H1 (cell line): ENCODE data around the gene MOB3B. TPM values are rescaled to one million over a fixed set of nuclear protein-coding genes. Genes with fewer than 3 reads are reported as not detected.

Experiments
- CTCF ChIA-PET: fragments of 300-600 bp; sonication (Branson Sonifier 250); formaldehyde crosslinking; loops from one replicate; lab custom pipeline; 2021; ENCODE audit not compliant: partially characterized antibody; lab: Charles Lee
- POLR2A ChIA-PET: fragments of 300-600 bp; sonication (Branson Sonifier 250); formaldehyde crosslinking; loops from one replicate; lab custom pipeline; 2021; ENCODE audit warnings: inconsistent platforms; ENCODE audit not compliant: partially characterized antibody; lab: Charles Lee
- DNase-seq, 2 experiments: peaks; one replicate each; pipeline versions ENCODE4 v3.0.0 to v3.0.0-alpha.2; 2010 to 2022; ENCODE audit warnings: low spot score in 2 of 2, low read depth in 1 of 2, mixed read lengths in 1 of 2
- FAIRE-seq: peaks from 2 replicates; lab custom pipeline; 2011; peaks lifted over from hg19 to GRCh38; lab: Jason Lieb, UNC
- H2AFZ ChIP-seq: 2 replicates; pipeline ENCODE4 v1.8.1; 2012; ENCODE audit warnings: low read length, inconsistent platforms
- H2AK5ac ChIP-seq: 2 replicates; pipeline ENCODE4 v1.6.1; 2013; ENCODE audit warnings: low read depth, low read length
- H2BK120ac ChIP-seq: replicated peaks from 2 replicates; pipeline ENCODE3; 2013; ENCODE audit warnings: low read depth, low read length, inconsistent platforms
- H2BK12ac ChIP-seq: 2 replicates; pipeline ENCODE4 v1.6.1; 2013; ENCODE audit warnings: low read depth, low read length
- H2BK15ac ChIP-seq: 2 replicates; pipeline ENCODE4 v1.6.1; 2013; ENCODE audit warnings: low read length
- H2BK20ac ChIP-seq: 2 replicates; pipeline ENCODE4 v1.6.1; 2013; ENCODE audit warnings: low read length
- H2BK5ac ChIP-seq: 2 replicates; pipeline ENCODE4 v1.6.1; 2013; ENCODE audit warnings: low read depth, low read length
- H3K14ac ChIP-seq: 2 replicates; pipeline ENCODE4 v1.6.1; 2013; ENCODE audit warnings: inconsistent platforms; ENCODE audit not compliant: insufficient read length
- H3K18ac ChIP-seq: 2 replicates; pipeline ENCODE4 v1.6.1; 2013; ENCODE audit warnings: low read length; ENCODE audit errors: extremely low read depth
- H3K23ac ChIP-seq: 2 replicates; pipeline ENCODE4 v1.6.1; 2013; ENCODE audit warnings: inconsistent platforms; ENCODE audit not compliant: insufficient read length
- H3K23me2 ChIP-seq: 2 replicates; pipeline ENCODE4 v1.6.1; 2013; ENCODE audit warnings: low read depth, low read length
- H3K27ac ChIP-seq: 2 replicates; pipeline ENCODE4 v1.6.1; 2011; ENCODE audit warnings: low read depth, low read length, inconsistent platforms
- H3K27me3 ChIP-seq, 4 experiments: replicated peaks in 1 of 4; 1 replicate in 1 of 4; 2 replicates in 3 of 4; pipeline versions ENCODE4 v1.6.1 to v1.8.1; 2011 to 2013; ENCODE audit warnings: low read length in 3 of 4, mild to moderate bottlenecking in 3 of 4, inconsistent platforms in 2 of 4, mixed read lengths in 2 of 4, moderate library complexity in 1 of 4; ENCODE audit not compliant: control insufficient read depth in 3 of 4, insufficient read depth in 3 of 4; ENCODE audit errors: extremely low read depth in 1 of 4
- H3K36me3 ChIP-seq, 4 experiments: 2 replicates each; pipeline versions ENCODE4 v1.6.1 to v1.8.1; 2011 to 2013; ENCODE audit warnings: mild to moderate bottlenecking in 4 of 4, low read length in 3 of 4, moderate library complexity in 2 of 4, control low read depth in 1 of 4, inconsistent platforms in 1 of 4; ENCODE audit not compliant: insufficient read depth in 4 of 4, control insufficient read depth in 2 of 4
- H3K4ac ChIP-seq: replicated peaks from 2 replicates; pipeline ENCODE3; 2013; ENCODE audit warnings: low read length, low read depth, mixed read lengths, inconsistent platforms; ENCODE audit not compliant: insufficient read length
- H3K4me1 ChIP-seq, 4 experiments: replicated peaks in 1 of 4; 1 replicate in 1 of 4; 2 replicates in 3 of 4; pipeline versions ENCODE4 v1.6.1 to v1.8.1; 2011 to 2013; ENCODE audit warnings: low read length in 3 of 4, inconsistent platforms in 2 of 4, mixed read lengths in 1 of 4; ENCODE audit not compliant: insufficient read depth in 4 of 4, control insufficient read depth in 3 of 4
- H3K4me2 ChIP-seq, 2 experiments: 2 replicates each; pipeline versions ENCODE4 v1.6.1 to v1.8.1; 2011 to 2013; ENCODE audit warnings: low read depth in 2 of 2, low read length in 2 of 2, control low read depth in 1 of 2, inconsistent platforms in 1 of 2, mild to moderate bottlenecking in 1 of 2; ENCODE audit not compliant: insufficient read depth in 1 of 2
- H3K4me3 ChIP-seq, 4 experiments: fragments of 200-600, 300-600 bp in 1 of 4; sonication (generic), shearing (Covaris generic), sonication (Bioruptor Twin) in 1 of 4; 2 replicates each; pipeline versions ENCODE4 v1.5.1 to v1.8.1; 2011 to 2016; ENCODE audit warnings: low read length in 4 of 4, low read depth in 3 of 4, control low read depth in 2 of 4, inconsistent platforms in 2 of 4, mild to moderate bottlenecking in 2 of 4, mixed read lengths in 1 of 4, moderate library complexity in 1 of 4; ENCODE audit not compliant: insufficient read depth in 2 of 4; ENCODE audit errors: extremely low read depth in 1 of 4
- H3K56ac ChIP-seq: replicated peaks from 2 replicates; pipeline ENCODE3; 2013; ENCODE audit warnings: low read depth, mild to moderate bottlenecking, mixed read lengths, low read length, inconsistent platforms; ENCODE audit not compliant: insufficient read length
- H3K79me1 ChIP-seq: 2 replicates; pipeline ENCODE4 v1.6.1; 2013; ENCODE audit warnings: low read depth, low read length, control low read depth
- H3K79me2 ChIP-seq, 2 experiments: 2 replicates each; pipeline versions ENCODE4 v1.6.1 to v1.8.1; 2012 to 2013; ENCODE audit warnings: low read length in 2 of 2, mild to moderate bottlenecking in 2 of 2, inconsistent platforms in 1 of 2; ENCODE audit not compliant: insufficient read depth in 2 of 2, control insufficient read depth in 1 of 2
- H3K9ac ChIP-seq, 4 experiments: replicated peaks in 1 of 4; 1 replicate in 1 of 4; 2 replicates in 3 of 4; pipeline versions ENCODE4 v1.6.1 to v1.8.1; 2011 to 2013; ENCODE audit warnings: low read depth in 3 of 4, low read length in 3 of 4, control low read depth in 2 of 4, mild to moderate bottlenecking in 2 of 4, moderate library complexity in 2 of 4, inconsistent platforms in 1 of 4; ENCODE audit errors: extremely low read depth in 1 of 4
- H3K9me3 ChIP-seq, 2 experiments: 2 replicates each; pipeline versions ENCODE4 v1.6.1 to v1.8.1; 2012 to 2013; ENCODE audit warnings: mild to moderate bottlenecking in 2 of 2, moderate library complexity in 2 of 2, control low read depth in 1 of 2, inconsistent platforms in 1 of 2, low read depth in 1 of 2, low read length in 1 of 2, mixed read lengths in 1 of 2; ENCODE audit not compliant: insufficient read depth in 2 of 2
- H4K20me1 ChIP-seq, 2 experiments: replicated peaks in 1 of 2; 2 replicates each; pipeline versions ENCODE3 to v1.8.1; 2011 to 2013; ENCODE audit warnings: inconsistent platforms in 2 of 2, low read length in 2 of 2, mild to moderate bottlenecking in 1 of 2; ENCODE audit not compliant: insufficient read depth in 2 of 2, control insufficient read depth in 1 of 2
- H4K5ac ChIP-seq: 2 replicates; pipeline ENCODE4 v1.6.1; 2013; ENCODE audit warnings: low read length, low read depth, mixed read lengths, inconsistent platforms; ENCODE audit not compliant: insufficient read length
- H4K8ac ChIP-seq: 2 replicates; pipeline ENCODE4 v1.8.0; 2013; ENCODE audit warnings: mild to moderate bottlenecking, moderate library complexity, low read length, inconsistent platforms; ENCODE audit not compliant: insufficient read depth; ENCODE audit errors: extremely low read depth
- H4K91ac ChIP-seq: replicated peaks from 2 replicates; pipeline ENCODE3; 2013; ENCODE audit warnings: low read length, mixed read lengths, inconsistent platforms; ENCODE audit not compliant: insufficient read length
- ASH2L ChIP-seq: fragments of 200-600, 300-600 bp; sonication (generic); IDR thresholded peaks from one replicate; pipeline ENCODE4 v1.7.1; 2017; ENCODE audit warnings: low read length
- RFX5 ChIP-seq: IDR thresholded peaks from 2 replicates; pipeline ENCODE4 v1.6.1; 2011; ENCODE audit warnings: low read depth, low read length, improper control_type of control experiment, borderline replicate concordance
- SP1 ChIP-seq: IDR thresholded peaks from 2 replicates; pipeline ENCODE4 v1.6.1; 2011; ENCODE audit warnings: low read depth, low read length
- WGBS, 2 experiments: shearing (Covaris generic) in 1 of 2; methylation state at CpG; one replicate each; pipeline versions ENCODE4 v1.1.6 to v1.1.7; 2013 to 2015; ENCODE audit warnings: low lambda C conversion rate in 2 of 2, mixed read lengths in 2 of 2, inconsistent platforms in 1 of 2, low coverage in 1 of 2, missing lambda C conversion rate in 1 of 2; ENCODE audit not compliant: insufficient replicate concordance in 2 of 2, insufficient coverage in 1 of 2, insufficient read length in 1 of 2; ENCODE audit errors: extremely low coverage in 1 of 2, missing lambda C conversion rate in 1 of 2; 5-methylcytosine and 5-hydroxymethylcytosine counted together
- polyA plus RNA-seq, 7 experiments: library from polyadenylated mRNA; depleted of rRNA in 3 of 7; stranded (reverse) in 5 of 7; unstranded in 2 of 7; fragments of >200 nt in 5 of 7; fragments of 200-250 nt in 2 of 7; gene quantifications; 1 replicate in 5 of 7; 2 replicates in 1 of 7; 4 replicates in 1 of 7; pipeline versions ENCODE4 v1.2.1 to v1.2.3, GENCODE V29; 2011 to 2013; ENCODE audit warnings: missing spikeins in 2 of 7, mixed read lengths in 2 of 7
- total RNA-seq: library from RNA; stranded (reverse); fragmentation: NEBNext Ultra II Directional; extraction: Animal tissue kit (Norgen Biotek cat#: 25700); gene quantifications from 2 replicates; pipeline ENCODE4 v1.2.1, GENCODE V29; 2021

MOB3B gene
- total and polyA plus RNA-seq, 2 of the 8 experiments (the other 6 are each of a cell fraction or from before 2014, with no cell fraction given): 12.7 to 16.1 TPM

GRCh38 chr9:27528076-27528885, 1.3 kb downstream of the MOB3B start:
- FAIRE-seq (no peak), DNase-seq (peak; percentile 63 to 82)
- H2BK20ac ChIP-seq: no peak overlapping the region
- peak overlapping the region; percentile 79 to 95 (median 86) for H3K4me3 ChIP-seq
- H3K23ac ChIP-seq: no peak overlapping the region
- H3K9ac ChIP-seq: peak overlapping the region in 3 of 4 experiments; percentile 58 to 72 (median 68); a peak in 6 of 7 replicates
- H3K18ac ChIP-seq: peak overlapping the region; percentile 34; the same call in 1 of the 2 replicates
- H2BK15ac ChIP-seq: peak overlapping the region; percentile 66; the same call in 1 of the 2 replicates
- H2BK12ac ChIP-seq: 0 out of 2 replicates have a peak overlapping the region, but pooled peaks have one; percentile 75
- no peaks in the 10 kb centered on the region; the same call in 1 of the 2 replicates for H3K79me1 ChIP-seq
- POLR2A ChIA-PET: interaction anchor here (0.8 to 1.6 kb wide), 2 partner anchors 18 to 198 kb away, joined by 3 to 4 read pairs; no protein-coding TSS in a partner anchor
- 2% methylated on average over 36 of the region's 44 CpGs; no CpG with 5 or more reads in 1 of the 2 experiments for WGBS, 2 experiments
- peak overlapping the region; percentile 49 for H4K91ac ChIP-seq
- peaks cover 0 to 3% (median under 1%) of the 10 kb centered on the region in 4 experiments; a peak in 2 of 7 replicates for H3K27me3 ChIP-seq
- peak overlapping the region; percentile 17; the same call in 1 of the 2 replicates for H2BK5ac ChIP-seq
- peaks cover 14% of the 10 kb centered on the region; the same call in 1 of the 2 replicates for H3K23me2 ChIP-seq
- no peaks in the 10 kb centered on the region for H3K36me3 ChIP-seq
- H3K14ac ChIP-seq: no peak overlapping the region
- CTCF ChIA-PET: interaction anchor here (0.6 to 1.6 kb wide), 6 partner anchors 8 to 218 kb away, joined by 3 to 6 read pairs (median 4); no protein-coding TSS in a partner anchor
- H3K4me1 ChIP-seq: peaks cover 2 to 11% (median 6%) of the 10 kb centered on the region in 4 experiments; a peak in 5 of 7 replicates
- peak overlapping the region; percentile 62; the same call in 1 of the 2 replicates for H2AFZ ChIP-seq
- no peak overlapping the region for H3K56ac ChIP-seq
- peaks cover 0 to 4% of the 10 kb centered on the region in 2 experiments; a peak in 1 of 4 replicates for H3K79me2 ChIP-seq
- H3K4me2 ChIP-seq: peak overlapping the region; percentile 98
- H3K4ac ChIP-seq: no peak overlapping the region
- H4K5ac ChIP-seq: no peak overlapping the region
- H3K9me3 ChIP-seq: no peaks in the 10 kb centered on the region
- no peak overlapping the region for H2BK120ac ChIP-seq
- H2AK5ac ChIP-seq: no peak overlapping the region
- peak overlapping the region; percentile 54 for H4K8ac ChIP-seq
- H4K20me1 ChIP-seq: no peaks in the 10 kb centered on the region
- H3K27ac ChIP-seq: peak overlapping the region; percentile 67; the same call in 1 of the 2 replicates
- no peak for TF ChIP-seq RFX5
- peak; percentile 25; the same call in 1 of the 2 replicates for TF ChIP-seq SP1
- TF ChIP-seq ASH2L: peak; percentile 87
